ENCODE measurements around the gene PHYHIPL.

- TF ChIP-seq HDGF (IDR thresholded peaks at IDR 0.05; ENCODE audit: borderline replicate concordance) (no peak), ELF4 (IDR thresholded peaks at IDR 0.05) (no peak), SP1 (IDR thresholded peaks at IDR 0.05) (no peak), FOXK2 (IDR thresholded peaks at IDR 0.05) (no peak)
These were observed 57.8 kb downstream of the PHYHIPL start for GRCh38 chr10:59234194-59234593.

Data from HEK293T (cell line).